ENCODE data around the gene WNT11.

The WNT11 gene

GRCh38 chr11:76152741-76153570, 53.3 kb downstream of the WNT11 start:
- DNase-seq = no peak

- peak; percentile 78 for DNase-seq
Measured at GRCh38 chr11:76152086-76152681, 54.1 kb downstream of the WNT11 start.

DNA sequence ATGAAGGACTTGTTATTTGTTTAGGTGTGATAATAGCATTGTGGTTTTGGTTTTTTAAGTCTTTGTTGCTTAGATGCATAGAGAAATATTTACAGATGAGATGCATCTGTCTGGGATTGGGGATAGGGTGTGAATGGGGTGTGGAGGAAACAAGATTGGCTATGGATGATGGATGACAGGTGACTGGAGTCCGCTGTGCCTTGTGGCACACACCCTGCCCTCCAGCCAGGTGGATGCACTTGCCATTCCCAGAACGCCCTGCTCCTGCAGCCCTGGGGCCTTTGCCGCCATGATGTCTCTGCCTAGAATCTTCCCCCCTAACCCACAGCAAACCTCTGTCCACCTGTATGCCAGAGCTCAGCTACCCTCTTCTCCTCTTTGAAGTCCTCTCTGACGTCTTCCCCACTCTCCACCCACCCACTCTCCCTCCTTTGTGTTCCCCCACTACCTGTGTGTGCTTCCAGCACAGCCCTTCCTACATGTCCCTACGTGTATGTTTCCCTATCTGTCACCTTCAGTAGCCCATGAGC, 54.7 kb downstream of the WNT11 start:
- no peak for DNase-seq

DNA sequence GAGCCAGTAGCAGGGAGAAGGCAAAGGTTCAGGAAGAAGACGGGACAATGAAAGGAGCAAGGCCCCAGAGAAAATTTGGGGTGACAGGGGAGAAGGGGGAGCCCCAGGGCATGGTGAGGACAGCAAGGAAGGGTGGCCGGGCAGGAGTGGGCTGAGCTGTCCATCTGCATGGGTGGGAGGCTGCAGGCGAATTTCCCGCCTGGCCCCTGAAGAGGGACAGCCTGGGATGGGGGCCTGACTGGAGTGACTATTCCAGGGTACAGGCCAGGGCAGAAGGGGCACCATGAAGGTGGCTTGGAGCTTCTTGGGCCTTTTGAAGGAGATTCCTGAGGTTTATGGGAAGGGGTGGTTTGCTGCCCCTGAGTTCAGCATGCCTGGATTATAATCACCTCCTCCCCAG, 56.2 kb downstream of the WNT11 start:
- no peak for DNase-seq

DNA sequence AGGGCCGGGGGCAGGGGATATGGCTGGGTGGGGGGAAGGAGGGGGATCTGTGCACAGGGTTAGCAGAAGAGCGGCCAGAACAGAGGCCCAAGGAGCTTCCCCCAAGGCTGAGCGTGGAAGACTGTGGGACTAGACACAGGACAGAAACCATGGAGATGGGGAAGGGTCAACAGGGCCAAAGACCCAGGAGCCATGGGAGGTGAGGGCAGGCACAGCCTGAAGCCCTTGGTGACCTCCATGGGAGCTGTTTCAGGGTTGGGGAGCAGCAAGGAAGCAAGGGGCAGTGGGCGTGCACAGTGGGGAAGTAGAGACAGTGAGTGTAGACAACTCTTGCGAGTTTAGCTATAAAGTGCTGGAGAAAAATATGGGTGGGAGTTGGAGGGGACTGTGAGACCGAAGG, 56.6 kb downstream of the WNT11 start:
- DNase-seq = no peak

- DNase-seq = peak; percentile 28
Measured at GRCh38 chr11:76148941-76149613, 57.2 kb downstream of the WNT11 start.

- no peak for DNase-seq
Measured at GRCh38 chr11:76148231-76148630, 58.1 kb downstream of the WNT11 start.

DNA sequence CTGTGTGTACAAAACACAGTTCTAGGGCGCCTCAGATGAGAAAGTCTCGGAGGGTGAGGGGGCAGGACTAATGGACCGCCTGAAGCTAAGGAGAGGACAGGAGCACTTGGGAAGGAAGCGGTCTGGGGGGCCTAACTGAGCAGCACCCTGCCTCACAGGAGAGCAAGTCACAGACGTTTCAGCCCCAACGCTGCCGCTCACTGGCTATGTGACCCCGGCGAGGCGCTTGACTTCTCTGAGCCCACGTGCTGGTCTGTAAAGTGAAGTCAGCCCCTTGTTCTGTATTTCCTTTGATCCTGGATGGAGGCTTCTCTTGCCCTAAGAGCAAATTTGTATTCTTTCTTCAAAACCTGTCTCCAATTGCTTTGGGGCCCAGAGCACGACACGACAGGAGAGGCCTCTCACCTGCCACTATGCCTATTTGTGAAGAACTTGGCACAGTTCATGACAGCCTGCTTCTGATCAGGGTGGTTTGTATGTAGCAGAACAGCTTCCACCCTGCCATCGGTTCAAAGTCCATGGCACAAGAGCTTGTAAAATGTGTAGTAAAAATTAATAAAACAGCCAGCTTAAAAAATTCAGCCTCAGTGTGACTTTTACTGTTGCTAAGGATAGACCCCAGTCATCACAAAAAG, 59.1 kb downstream of the WNT11 start:
- no peak for DNase-seq

GRCh38 chr11:76143274-76143673, 63.0 kb downstream of the WNT11 start:
- DNase-seq = no peak

- peak; percentile 21 for DNase-seq
Measured at GRCh38 chr11:76141901-76142588, 64.3 kb downstream of the WNT11 start.

- no peak for DNase-seq
Measured at GRCh38 chr11:76140912-76141574, 65.3 kb downstream of the WNT11 start.

DNA sequence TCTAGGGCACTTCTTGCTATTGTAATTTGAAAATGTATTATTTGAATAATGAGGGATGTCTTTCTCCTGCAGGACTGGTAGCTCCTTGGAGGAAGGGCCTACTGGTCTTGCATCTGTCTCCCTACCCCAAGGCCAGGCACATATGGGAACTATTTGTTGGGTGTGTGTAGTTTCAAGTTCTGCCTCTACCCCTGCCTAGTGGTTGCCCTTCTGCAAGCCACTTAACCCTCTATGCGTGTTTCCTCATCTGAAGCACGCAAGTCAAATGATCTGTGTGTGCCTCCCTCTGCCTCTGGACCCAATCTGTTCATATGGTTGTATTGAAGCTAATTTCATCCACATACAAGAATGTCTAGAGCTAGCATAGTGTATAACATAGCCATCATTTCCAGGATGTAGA, 67.0 kb downstream of the WNT11 start:
- no peak for DNase-seq

Data from fibroblast of skin of back (primary cell).